Esophagus (tissue), 2 donors: Measurements from ENCODE around the gene ITPR2. TPM values are rescaled to one million over a fixed set of nuclear protein-coding genes. Genes with fewer than 3 reads are reported as not detected.
"Not testable (repeated sequence)": the region's sequence is repeated elsewhere in the genome, so short reads cannot be mapped to it uniquely, and the experiment has no call there.

Source experiments
- H3K27ac ChIP-seq, 2 donors: one replicate each; pipeline ENCODE4 v1.5.1; 2013; ENCODE audit warnings: low read depth in 2 of 2, mild to moderate bottlenecking in 2 of 2, inconsistent platforms in 1 of 2, low read length in 1 of 2, moderate library complexity in 1 of 2
- H3K27me3 ChIP-seq, 2 donors: one replicate each; pipeline ENCODE4 v1.6.1; 2013; ENCODE audit warnings: low read length in 2 of 2, control low read depth in 1 of 2, mild to moderate bottlenecking in 1 of 2; ENCODE audit not compliant: insufficient read depth in 2 of 2, control insufficient read depth in 1 of 2
- H3K36me3 ChIP-seq, 2 donors: one replicate each; pipeline ENCODE4 v1.6.1; 2013; ENCODE audit warnings: low read length in 1 of 2; ENCODE audit not compliant: control insufficient read depth in 2 of 2, insufficient read depth in 2 of 2
- H3K4me1 ChIP-seq, 2 donors: one replicate each; pipeline ENCODE4 v1.6.1; 2013; ENCODE audit warnings: low read length in 1 of 2; ENCODE audit not compliant: control insufficient read depth in 2 of 2, insufficient read depth in 2 of 2
- H3K4me3 ChIP-seq, 2 donors: one replicate each; pipeline ENCODE4 v1.5.1; 2013; ENCODE audit warnings: low read length in 2 of 2, mild to moderate bottlenecking in 2 of 2, low read depth in 1 of 2, moderate library complexity in 1 of 2
- H3K9me3 ChIP-seq, 2 donors: one replicate each; pipeline ENCODE4 v1.6.1; 2013; ENCODE audit warnings: mild to moderate bottlenecking in 2 of 2, low read depth in 1 of 2, low read length in 1 of 2, moderate library complexity in 1 of 2; ENCODE audit not compliant: control insufficient read depth in 2 of 2, insufficient read depth in 1 of 2
- WGBS, 2 donors: extraction: QIAGEN DNeasy Blood & Tissue Kit; methylation state at CpG; one replicate each; pipeline ENCODE4 v1.1.7; 2013; 5-methylcytosine and 5-hydroxymethylcytosine counted together
- polyA plus RNA-seq, 2 donors: library from polyadenylated mRNA; stranded (reverse); fragments of 200-250 nt; gene quantifications; one replicate each; pipeline ENCODE4 v1.2.3, GENCODE V29; 2013
- donor health status: healthy with polysubstance abuse.
- donor health status: Bipolar disorder and iron deficiency.

Gene ITPR2
- polyA plus RNA-seq, 2 donors = 4.8 to 5.7 TPM

DNA sequence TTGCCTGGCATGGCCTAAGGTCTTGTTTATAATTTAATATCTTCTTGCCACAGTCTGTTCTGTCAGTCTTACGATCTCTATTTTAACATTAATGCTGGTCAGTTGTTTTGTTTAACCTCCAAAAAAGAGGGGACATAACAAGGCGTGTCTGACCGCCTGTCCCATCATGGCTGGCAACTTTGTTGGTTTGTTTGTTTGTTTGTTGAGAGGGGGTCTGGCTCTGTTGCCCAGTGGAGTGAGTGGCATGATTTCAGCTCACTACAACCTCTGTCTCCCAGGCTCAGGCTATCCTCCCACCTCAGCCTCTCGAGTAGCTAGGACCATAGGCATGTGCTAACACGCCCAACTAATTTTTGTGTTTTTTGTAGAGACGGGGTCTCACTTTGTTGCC is 36.1 kb upstream of the ITPR2 start:
- WGBS, 2 donors = 92 to 94% methylated on average over 6 of the region's 6 CpGs
- no peaks in the 10 kb centered on the region for H3K27me3 ChIP-seq
- H3K36me3 ChIP-seq = no peaks in the 10 kb centered on the region
- H3K4me1 ChIP-seq = peaks cover 0 to 5% of the 10 kb centered on the region in 2 donors
- no peak overlapping the region for H3K27ac ChIP-seq
- H3K9me3 ChIP-seq = no peaks in the 10 kb centered on the region
- H3K4me3 ChIP-seq = no peak overlapping the region

DNA sequence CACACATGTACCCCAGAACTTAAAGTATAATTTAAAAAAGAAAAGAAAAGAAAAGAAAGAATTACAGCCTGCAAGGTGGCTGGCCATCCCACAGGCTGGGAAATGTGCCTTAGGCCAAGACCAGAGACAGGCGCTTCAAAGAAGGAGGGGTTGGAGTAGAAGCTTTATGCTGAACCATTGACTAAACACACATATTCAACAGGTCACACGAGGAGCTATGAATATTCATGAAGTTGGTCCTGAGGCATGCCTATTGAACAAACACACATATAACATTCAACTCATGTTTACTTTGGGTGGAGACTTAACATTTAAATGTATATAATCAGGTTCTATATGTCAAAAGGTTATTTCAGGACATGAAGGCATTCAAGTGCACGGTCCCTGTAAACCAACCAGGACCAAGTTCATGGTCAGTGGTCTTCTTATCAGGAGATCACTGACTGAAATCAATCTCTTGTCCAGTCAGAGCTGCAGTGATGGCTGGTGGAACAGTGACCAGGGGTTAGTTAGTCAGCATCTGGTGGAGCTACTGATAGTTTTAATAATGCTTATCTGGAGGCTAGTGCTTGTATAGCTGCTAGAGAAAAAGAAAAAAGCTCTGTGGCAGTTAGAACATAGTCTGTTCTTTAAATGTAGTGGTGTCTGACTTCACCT is 35.6 kb upstream of the ITPR2 start:
- Histone ChIP-seq H3K9me3 (no peaks in the 10 kb centered on the region), H3K27me3 (no peaks in the 10 kb centered on the region), H3K4me3 (no peak overlapping the region), H3K36me3 (no peaks in the 10 kb centered on the region), H3K27ac (no peak overlapping the region), H3K4me1 (peaks cover 0 to 5% of the 10 kb centered on the region in 2 donors)
- WGBS, 2 donors = 78 to 86% methylated on average over 3 of the region's 3 CpGs

DNA sequence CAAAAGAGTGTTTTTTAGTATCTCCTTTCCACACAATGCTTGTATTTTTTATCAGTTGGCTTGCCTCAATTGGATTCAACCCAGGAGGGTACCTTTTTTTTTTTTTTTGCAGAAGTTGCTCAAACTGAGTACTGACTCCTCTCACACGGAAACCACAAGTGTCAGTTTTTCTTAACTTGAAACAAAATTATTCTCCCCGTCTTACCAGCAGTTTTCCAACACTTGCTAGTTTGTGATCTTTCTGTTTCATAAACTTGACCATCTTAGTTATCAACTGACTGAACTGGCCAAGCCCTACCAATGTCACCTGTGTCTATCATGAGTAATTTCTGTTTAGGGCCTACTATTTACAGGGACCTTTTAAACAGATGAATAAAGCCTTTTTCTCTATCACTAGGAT is 34.1 kb upstream of the ITPR2 start:
- WGBS, 2 donors = 71 to 76% methylated on average over 2 of the region's 2 CpGs
- Histone ChIP-seq H3K4me1 (peaks cover 0 to 5% of the 10 kb centered on the region in 2 donors), H3K9me3 (no peaks in the 10 kb centered on the region), H3K27me3 (no peaks in the 10 kb centered on the region), H3K36me3 (no peaks in the 10 kb centered on the region), H3K4me3 (no peak overlapping the region), H3K27ac (no peak overlapping the region)

DNA sequence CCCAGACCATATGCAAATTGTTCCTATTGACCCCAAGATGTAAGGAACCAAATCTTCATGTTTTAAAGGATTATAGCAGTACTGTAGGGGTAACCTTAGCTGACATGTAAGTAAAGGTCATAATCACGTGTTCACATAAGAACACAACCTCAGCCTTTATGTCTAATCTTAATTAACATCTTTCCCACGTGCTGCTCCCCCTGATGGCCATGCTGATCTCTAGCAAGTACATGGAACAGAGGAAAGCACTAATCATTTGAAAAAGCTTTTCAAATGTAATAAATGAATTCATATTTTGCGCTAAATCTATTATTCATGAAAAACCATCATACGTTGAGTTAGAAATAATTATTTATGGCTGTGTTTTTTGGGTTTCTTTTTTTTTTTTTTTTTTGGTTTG is 30.5 kb upstream of the ITPR2 start:
- Histone ChIP-seq H3K27me3 (no peaks in the 10 kb centered on the region), H3K9me3 (no peaks in the 10 kb centered on the region), H3K27ac (no peak overlapping the region), H3K4me3 (no peak overlapping the region), H3K36me3 (no peaks in the 10 kb centered on the region), H3K4me1 (no peaks in the 10 kb centered on the region)
- WGBS, 2 donors = 66 to 67% methylated on average over 4 of the region's 4 CpGs

DNA sequence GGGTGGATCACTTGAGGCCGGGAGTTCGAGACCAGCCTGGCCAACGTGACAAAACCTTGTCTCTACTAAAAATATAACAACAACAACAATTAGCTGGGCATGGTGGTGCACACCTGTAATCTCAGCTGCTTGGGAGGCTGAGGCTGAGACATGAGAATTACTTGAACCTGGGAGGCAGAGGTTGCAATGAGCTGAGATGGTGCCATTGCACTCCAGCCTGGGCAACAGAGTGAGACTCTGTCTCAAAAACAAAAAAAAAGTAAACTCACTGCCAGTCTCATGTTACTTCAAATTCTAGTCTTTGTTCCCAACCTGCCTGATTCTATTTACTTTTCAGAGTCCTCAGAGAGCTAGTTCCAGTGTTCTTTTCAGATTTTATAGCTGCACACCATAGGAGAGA is 29.8 kb upstream of the ITPR2 start:
- not testable (repeated sequence) for H3K36me3 ChIP-seq, H3K27ac ChIP-seq, H3K4me1 ChIP-seq, H3K9me3 ChIP-seq, H3K4me3 ChIP-seq, H3K27me3 ChIP-seq
- 95% methylated on average over 3 of the region's 3 CpGs for WGBS, 2 donors

DNA sequence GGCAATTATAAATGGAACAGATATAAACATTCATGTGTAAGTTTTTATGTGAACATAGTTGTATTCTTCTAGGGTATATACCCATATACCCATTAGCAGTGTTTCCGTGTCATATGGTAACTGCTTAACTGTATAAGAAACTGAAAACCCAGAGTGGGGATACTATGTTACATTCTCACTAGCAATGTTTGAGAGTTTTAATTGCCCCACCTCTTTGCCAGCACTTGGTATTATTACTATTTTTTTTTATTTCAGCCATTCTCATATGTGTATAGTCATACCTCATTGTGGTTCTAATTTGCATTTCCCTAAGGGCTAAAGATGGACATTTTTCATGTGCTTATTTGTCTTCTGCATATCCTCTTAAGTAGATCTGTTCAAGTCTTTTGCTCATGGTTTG is 28.7 kb upstream of the ITPR2 start:
- H3K4me3 ChIP-seq = no peak overlapping the region
- H3K9me3 ChIP-seq = no peaks in the 10 kb centered on the region
- 96 to 98% methylated on average over 1 of the region's 1 CpG for WGBS, 2 donors

DNA sequence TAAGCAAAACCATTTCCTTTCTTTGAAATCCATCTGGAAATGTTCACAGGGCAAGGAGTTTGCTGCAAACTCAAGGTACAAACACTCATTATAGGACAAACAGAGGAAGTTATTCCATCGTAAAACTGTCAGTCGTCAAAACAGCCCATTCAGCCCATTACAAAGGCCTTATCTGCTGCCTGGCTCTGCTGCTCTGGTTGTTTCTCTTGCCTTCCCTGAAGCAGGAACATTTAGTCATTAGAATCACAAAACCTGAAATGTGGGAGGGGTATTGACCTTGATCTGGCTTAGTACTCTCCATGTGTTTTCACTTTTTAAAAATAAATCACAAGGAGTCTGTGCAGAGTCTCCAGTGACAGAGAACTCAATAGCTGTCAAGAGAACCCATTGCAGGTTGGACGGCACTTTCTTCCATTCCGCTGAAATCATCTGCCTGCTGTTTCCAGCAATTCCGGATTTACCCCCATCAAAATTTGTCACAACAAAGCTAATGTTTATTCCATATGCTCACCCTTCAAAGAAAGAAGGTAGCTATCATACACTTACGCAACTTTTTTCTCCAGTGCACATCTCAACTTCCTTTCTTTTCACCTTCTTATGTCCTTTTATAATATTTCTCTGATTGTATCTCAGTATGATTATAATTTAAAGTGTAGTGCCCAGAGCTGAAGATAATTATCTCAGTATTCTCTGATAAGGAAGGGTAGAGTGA is 24.6 kb upstream of the ITPR2 start:
- Histone ChIP-seq H3K9me3 (no peaks in the 10 kb centered on the region), H3K36me3 (no peaks in the 10 kb centered on the region), H3K4me1 (no peaks in the 10 kb centered on the region), H3K4me3 (no peak overlapping the region), H3K27ac (no peak overlapping the region), H3K27me3 (no peaks in the 10 kb centered on the region)
- WGBS, 2 donors = 65 to 69% methylated on average over 6 of the region's 6 CpGs

More for the DNA sequence above, 28.7 kb upstream of the ITPR2 start:
- Histone ChIP-seq H3K27ac (no peak overlapping the region), H3K36me3 (no peaks in the 10 kb centered on the region), H3K4me1 (no peaks in the 10 kb centered on the region), H3K27me3 (no peaks in the 10 kb centered on the region)

DNA sequence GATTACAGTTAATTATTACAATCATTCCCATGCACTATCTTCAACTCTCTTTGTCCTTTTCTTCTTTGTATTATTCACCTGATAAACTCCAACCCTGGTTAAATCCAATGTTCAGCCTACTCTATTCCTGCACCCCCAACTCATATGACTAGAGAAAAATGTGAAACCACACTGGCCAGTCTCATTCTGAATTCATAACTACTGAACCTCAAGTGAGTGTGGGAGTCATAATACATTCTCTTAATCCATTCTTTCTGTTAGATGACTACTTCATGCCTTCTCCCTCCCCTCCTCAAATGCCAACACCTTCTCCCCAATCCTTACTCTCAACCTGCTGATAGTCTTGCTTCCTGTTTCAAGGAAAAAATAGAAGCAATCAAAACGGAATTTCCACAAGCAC is 22.3 kb upstream of the ITPR2 start:
- no peaks in the 10 kb centered on the region for H3K9me3 ChIP-seq
- WGBS, 2 donors = 45 to 62% methylated on average over 1 of the region's 1 CpG
- no peaks in the 10 kb centered on the region for H3K4me1 ChIP-seq
- H3K4me3 ChIP-seq = no peak overlapping the region
- no peaks in the 10 kb centered on the region for H3K36me3 ChIP-seq
- H3K27me3 ChIP-seq = no peaks in the 10 kb centered on the region
- H3K27ac ChIP-seq = no peak overlapping the region

DNA sequence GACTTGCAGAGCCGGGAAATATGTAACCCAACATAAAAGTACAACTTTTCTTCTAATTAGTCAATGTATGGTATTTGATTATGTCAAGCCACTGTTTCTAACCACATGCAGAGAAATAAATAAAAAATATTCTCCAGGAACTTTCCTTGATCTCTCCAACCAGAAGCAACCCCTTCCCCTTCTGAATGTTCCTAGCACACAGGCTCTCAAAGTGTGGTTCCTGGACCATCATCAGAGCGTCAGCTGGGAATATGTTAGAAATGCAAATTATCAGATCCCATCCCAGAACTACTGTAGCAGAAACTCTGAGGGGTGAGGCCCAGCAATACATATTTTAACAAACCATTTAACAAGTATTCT is 21.0 kb upstream of the ITPR2 start:
- Histone ChIP-seq H3K27me3 (no peaks in the 10 kb centered on the region), H3K4me1 (no peaks in the 10 kb centered on the region), H3K9me3 (no peaks in the 10 kb centered on the region), H3K36me3 (no peaks in the 10 kb centered on the region), H3K4me3 (no peak overlapping the region), H3K27ac (no peak overlapping the region)
- WGBS, 2 donors = 10 to 16% methylated on average over 2 of the region's 2 CpGs
